D341Med (cell line): Measurements from ENCODE around the gene FAM240A.

Experiments
- DNase-seq: peaks from one replicate; pipeline ENCODE4 v3.0.0; 2012; ENCODE audit warnings: low spot score

Gene FAM240A

DNA sequence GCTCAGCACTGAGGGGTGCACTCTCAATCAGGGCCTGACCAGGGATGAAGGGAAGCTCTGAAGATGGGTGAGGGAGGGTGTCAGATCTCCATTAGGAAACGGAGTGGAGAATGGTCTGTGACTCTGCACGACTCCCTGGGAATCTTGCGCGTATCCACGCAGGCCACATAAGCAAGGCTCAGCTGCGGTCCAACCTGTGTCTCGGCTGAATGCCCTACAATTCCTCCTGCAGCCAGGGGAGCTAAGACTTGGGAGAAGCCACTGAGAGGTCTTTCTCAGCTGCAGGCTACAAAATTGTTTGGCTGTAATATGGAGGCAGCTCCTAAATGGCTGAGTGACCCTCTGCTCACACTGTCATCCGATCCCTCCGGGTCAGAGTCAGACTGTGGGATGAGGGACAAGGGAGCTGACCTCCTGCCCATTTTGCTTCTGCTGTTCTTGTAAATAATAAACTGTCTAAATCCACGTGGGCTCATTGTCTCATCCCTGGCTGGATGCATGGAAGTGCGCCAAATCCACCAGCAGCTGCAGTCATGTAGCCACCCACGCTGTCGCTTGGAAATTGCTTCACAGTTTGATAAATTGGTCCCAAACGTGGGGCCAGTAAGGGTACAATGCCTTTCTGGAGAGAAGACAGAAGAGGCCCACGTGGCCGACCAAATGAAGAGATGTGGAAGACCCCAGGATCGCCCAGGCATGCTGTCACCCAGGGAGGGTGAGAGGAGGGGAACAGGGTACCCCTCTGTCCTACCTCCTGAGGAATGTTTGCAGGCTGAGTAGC is 50.6 kb downstream of the FAM240A start:
- DNase-seq = no peak

DNA sequence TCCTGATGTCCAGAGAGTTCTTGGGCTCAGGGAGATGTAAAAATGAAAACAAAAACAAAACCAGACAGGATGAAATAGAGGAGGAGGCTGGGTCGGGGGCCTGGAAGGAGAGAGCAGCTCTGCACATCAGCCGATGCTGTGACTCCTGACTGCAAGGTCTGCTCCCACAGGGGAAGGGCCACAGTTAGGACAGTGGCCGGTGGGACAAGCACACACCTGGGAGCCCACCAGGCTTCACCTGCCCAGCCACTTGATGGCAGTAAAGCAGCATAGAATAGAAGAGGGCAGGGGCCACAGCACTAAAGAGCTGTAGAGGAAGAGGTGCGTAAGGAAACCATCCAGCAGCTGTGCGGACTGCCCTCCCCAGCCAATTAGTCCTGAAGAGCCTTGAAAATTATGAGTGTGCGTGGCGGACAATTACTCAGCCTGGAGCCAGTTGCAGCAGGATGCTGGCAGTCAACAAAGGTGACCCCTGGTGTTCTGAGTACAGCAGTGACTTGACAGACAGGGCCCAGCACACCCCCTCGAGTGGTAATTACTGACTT is 51.3 kb downstream of the FAM240A start:
- peak; percentile 25 for DNase-seq

DNA sequence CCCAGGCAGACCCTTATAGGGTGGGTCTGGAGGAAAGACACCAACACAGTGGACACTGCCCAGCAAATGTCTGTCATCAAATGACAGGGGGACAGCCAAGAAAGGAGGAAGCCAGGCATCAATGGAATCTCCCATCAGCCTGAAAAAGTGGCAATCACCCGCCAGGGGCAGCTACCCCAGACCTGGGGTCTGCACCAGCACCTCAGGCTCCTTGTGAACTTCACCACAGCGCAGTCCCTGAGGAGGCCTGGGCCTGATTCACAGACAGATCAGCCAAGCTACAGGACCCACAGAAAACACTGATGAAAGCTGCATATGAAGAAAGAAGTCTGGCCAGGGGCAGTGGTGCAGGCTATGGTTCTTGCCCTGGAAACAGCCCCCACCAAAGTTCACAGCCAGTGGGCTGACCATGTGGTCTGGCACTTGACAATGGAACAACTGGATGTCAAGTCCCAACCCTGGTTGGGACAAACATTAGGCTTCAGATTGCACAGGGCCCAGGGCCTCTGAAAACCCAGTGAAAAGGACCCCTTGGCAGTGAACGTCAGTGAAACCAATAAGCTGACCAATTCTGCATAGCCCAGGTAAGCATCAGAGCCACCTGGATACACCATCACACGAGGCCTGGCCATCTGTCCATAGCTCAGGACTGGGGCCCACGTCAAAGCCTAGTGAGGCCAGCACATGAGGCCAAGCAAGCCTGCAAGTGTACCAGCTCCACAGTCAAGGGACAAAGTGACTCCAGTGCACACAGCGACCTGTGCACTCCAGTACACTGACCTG is 52.1 kb downstream of the FAM240A start:
- DNase-seq = peak; percentile 11

DNA sequence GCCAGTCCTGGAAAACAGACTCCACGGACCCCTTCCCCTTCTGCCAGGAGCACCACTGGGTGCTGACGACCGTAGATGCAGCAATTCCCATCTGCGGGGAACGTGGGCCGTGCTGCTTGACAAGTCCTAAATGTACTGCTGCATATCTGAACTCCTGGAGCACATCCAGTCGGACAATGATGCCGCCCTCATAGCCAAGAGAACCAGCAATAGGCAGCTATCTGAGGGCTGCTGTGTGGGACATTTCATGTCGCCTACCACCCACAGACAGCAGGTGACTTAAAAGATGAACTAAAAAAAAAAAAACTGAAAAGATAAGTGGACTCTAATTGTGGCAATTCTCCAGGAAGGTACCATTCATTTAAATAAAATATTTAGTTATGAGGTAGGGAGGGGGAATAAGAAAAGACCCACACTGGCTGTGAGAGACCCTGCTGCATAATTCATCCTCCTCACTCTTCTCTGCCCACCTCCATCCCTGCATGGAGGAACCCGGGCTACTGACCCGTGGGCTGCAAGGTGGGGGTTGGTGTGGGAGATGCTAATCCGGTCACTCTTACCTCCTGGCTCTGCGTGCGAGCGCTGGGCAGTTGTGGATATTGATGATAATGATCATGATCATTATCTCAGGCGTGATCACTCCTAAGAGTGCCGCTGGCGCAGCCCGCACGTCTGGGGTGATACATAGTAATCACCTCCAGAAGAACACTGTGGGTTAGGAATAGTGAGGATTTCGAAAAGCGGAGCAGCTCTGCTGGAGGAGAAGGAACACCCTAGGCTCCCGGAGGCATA is 52.8 kb downstream of the FAM240A start:
- no peak for DNase-seq

DNA sequence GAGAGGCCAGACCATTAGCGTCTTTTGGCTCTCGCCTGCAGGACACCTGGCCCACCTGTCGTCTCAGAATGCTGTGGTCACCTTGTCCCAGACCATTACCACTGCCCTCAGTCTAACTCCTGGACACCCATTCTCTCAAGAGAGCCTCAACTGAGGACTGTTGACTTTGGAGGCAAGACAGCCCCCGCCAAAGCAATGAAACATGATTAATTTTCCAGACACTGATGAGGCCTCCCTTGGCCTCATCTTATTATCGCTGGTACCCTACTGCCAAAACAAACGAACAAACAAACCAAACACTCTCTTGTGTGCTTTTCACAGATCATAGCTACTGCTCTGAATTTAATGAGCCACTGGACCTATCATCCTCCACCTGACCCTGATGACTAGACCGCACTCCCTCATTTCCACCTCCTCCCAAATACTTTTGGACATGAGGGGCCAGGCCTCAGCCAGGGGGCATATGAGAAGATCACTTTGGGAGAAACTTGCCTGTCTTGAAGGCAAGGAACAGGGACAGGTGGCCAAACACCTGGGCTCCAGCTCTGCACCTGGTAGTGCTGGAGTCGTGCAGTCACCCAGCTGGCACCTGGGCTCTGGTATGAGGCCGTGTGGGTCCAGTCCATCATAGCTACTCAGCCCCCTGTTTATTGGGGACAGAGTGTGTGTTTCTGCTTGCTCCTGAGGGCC is 53.6 kb downstream of the FAM240A start:
- no peak for DNase-seq

DNA sequence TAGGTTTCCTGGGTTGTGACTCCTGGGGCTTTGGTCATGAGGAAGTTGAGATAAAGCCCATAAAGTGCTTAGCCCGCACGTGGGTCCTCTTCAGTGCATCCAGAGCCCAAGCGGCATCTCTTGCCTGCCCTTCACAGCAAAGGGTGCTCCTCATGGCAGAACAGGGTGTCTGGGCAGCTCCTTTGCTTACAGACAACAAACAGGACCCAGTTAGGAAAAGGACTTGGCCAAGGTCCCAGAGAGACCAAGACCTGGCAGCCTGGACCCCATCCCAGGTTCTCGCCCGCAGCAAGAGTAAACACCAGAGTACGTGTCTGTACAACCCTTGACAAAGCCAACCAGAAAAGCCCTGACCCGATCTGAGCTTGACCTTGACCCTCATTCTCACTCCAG is 54.1 kb downstream of the FAM240A start:
- DNase-seq = no peak

DNA sequence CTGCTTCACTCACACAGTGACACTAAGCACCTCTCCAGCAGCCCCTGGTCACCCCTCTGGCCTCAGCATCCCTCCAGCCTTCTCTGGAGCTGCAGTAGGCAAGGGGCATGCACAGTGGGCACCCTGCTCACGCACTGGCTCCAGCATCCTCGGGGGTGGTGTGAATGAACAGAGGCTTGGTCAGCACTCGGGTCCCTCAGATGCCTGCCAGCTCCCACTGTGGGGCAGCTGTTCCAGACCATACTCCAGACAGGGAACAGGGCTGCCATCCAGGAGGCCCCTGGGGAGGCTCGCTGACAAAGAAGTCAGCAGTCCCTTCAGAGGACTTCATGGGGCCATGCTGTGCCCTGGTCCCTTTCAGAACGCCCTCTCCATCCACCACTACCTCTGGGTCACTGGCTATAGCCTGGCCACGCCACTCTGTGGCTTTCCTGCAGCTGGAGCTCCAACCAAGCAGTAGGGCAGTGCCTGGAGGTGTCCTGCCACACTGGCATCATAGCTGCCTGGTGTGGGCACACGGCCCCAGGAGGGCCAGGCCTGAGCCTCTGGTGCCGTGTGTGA is 54.8 kb downstream of the FAM240A start:
- DNase-seq = no peak

DNA sequence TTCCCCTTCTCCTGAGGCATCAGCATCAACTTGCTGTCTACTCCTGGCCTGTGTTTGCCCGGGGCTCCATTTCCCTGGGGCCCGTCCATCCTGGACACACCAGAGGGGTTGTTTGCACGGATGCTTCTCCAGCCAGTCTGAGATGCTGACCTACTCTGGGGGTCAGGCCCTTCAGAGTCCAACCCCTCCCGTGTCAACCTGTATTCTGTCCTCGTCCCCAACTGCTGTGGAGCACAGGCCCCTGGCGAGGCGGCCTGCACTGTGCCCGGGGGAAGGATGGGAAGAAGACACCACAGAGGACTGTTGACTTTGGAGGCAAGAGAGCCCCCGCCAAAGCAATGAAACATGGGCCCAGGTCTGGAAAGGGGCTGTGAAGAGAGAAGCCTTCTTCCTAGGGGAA is 55.3 kb downstream of the FAM240A start:
- no peak for DNase-seq

DNA sequence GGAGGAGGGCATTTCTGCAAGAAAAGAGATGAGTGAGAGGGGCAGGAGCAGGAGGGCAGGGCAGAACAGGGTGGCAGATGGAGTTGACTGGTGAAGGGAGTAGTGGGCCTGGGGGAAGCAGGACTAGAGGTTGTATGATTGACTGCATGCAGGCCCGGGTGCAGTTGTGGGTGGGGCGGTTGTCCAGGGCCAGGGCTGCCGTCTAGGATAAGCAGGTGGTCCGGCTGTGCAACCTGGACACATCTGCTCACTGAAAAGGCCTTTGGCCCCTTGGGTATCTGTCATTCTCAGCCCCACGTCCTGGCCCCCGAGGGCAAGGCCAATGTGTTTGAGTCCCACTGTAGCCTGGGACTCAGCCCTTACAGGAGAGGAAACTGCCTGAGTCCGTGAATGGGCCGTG is 55.8 kb downstream of the FAM240A start:
- no peak for DNase-seq

DNA sequence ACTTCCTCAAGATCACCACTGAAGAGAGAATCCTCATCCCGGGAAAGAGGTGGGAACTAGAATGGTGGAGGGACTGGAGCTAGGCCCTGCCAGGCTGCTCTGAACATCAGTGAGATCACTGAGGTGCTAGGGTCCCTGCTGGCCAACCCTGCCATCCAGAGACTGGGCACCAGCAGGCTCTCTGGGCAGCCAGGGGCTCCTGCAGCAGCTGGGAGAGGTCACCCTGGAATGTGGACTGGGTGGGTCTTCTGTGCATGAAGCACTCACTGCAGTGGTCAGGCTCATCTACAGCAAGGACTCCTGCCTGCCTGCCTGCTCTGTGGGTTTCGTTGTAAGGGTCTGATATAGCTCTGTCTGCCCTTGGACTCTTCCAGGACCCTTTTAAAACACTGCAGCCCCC is 56.3 kb downstream of the FAM240A start:
- DNase-seq = no peak

DNA sequence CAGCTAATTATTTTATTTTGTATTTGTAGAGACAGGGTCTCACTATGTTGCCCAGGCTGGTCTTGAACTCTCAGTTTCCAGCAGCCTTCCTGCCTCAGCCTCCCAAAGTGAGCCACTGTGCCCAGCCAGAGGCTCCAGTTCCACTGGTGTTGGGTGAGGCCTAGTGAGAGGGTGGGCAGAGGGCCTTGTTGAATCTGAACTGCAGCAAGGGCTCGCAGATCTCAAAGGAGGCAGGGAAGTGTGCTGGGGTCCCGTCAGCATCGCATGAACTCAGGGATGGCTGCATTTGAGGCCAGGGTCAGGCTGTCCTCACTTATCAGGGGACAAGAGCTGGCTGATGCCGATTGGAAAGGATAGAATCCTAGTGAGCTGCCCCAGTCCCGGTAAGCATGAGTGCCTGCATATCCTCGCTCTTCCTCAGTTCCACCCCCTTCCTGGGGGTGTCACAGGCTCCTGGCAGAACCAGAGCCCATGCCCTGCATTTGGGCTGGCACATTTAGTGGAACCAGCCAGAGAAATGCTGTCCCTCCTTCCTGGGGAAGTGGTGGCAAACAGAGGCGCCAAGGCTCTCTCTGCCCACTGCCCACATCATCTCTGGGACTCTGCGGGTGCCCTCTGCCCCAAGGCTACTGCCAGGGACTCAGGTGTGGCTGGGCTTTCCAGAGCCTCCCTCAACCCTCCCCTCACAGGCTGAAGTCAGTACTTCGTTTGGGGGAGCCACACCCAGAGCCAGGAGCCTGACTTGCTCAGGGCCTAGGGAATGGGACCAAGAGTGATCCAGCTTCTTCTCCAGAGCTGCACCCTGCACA is 57.1 kb downstream of the FAM240A start:
- DNase-seq = no peak

DNA sequence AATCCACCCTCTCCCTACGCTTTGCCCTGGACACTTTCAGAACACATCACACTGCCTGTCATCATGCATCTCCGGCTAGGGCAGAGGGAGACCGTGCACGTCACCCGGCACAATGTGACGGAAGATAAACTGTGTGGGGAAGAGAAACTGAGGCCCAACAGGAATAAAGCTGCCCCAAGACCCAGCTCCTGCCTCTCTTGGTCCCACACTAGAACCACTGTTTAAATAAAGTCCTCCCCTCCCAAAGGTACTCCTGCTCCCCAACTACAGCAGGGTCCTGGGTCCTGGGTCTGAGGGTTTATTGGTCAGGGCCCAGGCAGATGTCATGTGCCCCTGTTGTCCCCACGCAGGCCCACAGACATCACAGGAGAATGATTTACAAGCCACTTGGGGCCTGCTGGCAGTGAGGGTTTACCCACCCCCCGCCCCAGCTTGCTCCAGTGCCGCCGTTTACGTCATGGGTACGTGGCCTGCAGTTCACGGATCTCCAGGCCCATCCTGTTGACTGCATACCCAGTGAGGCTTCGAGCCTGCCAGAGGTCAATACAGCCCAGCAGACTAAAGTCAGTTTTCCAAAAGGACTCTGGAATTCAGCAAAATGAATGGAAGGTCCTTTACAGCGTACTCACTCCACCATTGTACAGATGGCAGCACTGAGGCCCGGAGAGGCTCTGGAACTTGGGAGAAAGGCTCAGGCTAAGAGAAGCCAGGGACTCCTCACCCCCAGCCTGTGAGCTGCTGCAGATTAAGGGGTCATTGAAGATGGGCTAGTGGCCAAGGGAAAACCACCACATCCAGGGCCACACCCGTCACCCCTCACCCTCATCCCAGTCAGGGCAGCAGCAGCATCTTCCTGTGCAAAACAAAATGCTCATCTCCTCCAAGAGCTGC is 57.9 kb downstream of the FAM240A start:
- DNase-seq = no peak

DNA sequence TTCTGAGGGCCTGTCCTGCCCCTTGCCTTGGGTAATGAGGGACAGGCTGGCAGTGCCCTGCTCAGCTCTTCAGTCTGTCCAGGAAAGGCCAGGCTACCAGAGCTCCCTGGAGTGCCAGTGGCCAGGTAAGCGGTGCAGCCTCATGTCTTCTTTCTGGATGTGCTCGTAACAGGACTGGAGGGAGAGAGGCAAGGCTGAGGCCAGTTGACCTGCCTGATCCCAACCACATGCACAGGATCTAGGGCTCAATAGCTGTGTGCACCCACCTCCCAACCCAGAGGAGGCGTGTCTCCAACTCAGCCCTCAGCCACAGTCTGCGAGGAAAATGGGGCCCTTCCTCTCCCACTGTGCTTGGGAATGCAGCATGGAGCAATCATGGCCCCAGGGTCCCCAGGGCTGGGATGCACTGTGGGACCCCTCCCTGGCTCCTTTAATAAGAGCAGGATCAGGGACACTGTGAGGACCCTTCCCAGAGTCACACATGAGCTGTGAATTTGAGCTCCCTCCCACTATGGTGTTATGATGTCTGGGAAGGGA is 58.6 kb downstream of the FAM240A start:
- DNase-seq = no peak

DNA sequence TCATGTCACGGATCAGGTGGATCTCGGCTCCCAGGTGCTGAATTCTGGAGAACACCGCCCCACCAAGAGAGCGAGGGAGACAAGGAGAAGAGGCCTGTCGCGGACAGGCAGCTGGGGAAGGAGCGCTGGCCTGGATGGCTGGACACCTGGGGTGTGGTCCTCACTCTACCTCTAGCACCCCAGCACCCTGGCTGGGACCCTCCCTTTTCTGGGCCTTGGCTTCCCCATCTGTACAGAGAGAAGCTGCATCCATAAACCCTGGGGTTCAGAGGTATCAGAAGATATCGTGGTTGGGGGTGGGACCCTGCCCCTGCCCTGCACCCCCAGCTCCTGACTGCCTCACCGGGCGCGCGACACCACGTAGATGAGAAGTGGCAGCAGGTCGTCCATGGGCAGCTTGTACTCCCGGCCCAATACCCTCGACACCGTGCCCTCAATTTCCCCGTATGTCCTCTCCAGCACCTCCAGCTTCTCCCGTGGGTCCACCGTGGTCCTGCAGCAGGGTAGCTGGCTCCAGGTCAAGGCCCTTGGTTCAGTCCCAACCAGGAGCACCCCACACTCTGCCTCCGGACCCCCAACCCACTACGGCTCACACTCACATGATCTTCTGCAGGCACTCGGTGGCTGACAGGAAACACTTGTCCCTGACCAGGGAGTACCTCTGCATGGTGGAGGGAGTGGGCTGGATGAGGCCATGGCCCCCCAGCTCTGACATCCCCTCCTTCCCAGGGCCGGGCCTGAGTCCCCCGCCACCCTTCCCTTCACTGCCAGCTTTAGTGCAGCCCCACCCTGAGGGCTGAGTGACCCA is 59.4 kb downstream of the FAM240A start:
- DNase-seq = no peak

DNA sequence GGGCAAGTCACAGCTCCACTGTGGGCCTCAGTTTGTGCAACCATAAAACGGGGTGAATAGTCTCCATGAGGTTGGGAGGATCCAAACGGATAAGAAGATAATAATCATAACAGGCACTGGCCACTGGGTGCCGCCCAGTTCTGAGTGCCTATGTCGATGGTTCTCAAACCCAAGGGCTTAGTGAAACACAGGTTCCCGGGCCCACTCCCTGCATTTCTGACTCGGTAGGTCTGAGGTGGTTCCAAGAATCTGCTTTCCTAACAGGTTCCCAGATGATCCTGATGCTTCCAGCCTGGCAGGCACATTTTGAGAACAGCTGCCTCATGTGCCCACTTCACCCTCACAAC is 60.0 kb downstream of the FAM240A start:
- no peak for DNase-seq

DNA sequence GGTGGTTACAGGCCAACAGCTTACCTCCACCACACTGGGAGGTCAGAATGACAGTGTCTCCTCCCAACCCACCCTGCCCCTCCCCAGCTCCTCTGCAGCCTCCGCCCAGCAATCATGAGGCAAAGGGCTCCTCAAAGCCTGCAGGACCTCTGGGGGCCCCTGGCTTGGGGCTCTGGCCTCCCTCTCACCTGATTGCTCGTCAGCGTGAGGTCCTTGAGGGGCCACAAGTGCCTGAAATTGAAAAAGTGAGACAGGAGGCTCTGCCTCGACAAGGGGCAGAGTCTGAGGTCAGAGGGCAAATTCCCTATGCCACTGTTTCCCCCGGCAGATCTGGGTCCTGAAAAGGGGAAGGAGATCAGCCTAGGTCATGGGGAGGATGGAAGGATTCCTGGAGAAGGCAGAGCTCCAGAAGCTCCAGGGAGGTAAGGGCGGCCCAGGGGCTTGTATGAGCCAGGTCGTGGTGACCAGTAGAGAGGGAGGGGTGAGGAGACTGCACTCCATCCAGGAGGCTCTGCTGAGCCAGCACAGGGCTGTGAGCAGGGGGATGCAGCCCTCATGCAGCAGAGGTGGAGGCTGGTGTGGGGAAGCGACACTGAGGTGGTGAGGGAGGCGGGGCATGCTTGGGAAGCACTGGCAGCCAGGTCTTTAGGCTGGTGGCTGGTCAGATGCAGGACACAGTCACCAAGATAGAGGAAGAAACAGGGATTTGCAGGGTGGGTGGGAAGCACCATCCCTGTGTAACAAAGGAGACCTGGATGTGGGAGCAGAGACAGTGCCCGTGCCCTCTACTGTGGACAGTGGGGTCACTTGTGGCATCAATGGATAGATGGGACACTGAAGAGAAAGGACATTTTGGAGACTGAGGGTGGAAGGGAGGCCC is 61.1 kb downstream of the FAM240A start:
- DNase-seq = no peak

DNA sequence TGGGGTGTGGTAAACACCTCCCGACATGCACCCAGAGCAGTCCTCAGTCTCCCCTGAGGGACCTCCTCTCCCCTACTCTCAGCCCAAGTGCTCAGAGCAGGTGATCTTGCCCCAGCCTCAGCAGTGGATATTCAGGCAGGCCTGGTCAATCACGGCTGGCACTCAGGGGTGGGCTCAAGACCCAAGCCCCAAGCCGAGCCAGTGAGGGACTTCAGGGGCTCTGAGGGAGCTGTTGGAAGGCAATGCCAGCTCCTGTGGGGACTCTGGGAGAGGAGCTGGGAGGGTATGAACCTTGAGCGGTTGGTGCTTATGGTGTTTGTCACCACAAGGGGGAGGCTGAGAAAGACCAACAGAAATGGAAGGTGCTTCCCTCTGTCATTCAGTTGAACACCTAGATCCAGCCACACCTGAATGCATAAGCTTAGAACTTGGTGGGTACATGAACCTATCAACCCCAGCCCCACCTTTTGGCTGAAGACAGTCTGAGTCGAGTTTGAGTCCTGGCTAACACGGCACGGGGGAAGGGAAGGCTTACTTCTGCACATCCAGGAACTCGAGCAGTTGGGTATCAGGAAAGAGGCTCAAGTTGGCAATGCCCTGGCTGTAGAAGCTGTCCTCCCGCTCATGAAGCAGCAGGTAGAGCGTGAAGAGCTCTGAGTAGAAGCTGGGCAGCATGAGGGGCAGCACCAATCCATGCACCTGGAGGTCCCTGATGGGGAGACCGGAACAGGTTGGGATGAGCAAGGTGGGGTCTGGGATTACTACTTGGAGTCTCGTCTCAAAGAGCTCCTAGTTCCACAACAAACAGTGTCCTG is 61.9 kb downstream of the FAM240A start:
- no peak for DNase-seq
